Thyroid gland (tissue), 4 donors: Measurements from ENCODE around the gene RBBP4. TPM values are rescaled to one million over a fixed set of nuclear protein-coding genes. Genes with fewer than 3 reads are reported as not detected.
A peak's percentile ranks its signal among the peaks of the same experiment; 100 is the strongest.

Source experiments
- DNase-seq, 2 donors: peaks; one replicate each; pipeline ENCODE4 v3.0.0-alpha.2; 2019
- H3K27ac ChIP-seq, 3 donors: fragments of 200-600 bp; sonication (generic); 1 replicate in 2 of 3; 2 replicates in 1 of 3; pipeline ENCODE4 v1.5.1; 2016 to 2019; ENCODE audit warnings: mild to moderate bottlenecking in 1 of 3, moderate library complexity in 1 of 3
- H3K27me3 ChIP-seq: fragments of 200-600 bp; sonication (generic); one replicate; pipeline ENCODE4 v1.5.1; 2019
- H3K36me3 ChIP-seq, 2 donors: fragments of 200-600 bp; sonication (generic); one replicate each; pipeline ENCODE4 v1.5.1; 2016 to 2019
- H3K4me1 ChIP-seq, 2 donors: fragments of 200-600 bp; sonication (generic); one replicate each; pipeline ENCODE4 v1.5.1; 2017 to 2019
- H3K4me3 ChIP-seq, 3 donors: fragments of 200-600 bp; sonication (generic); replicated peaks in 1 of 3; 1 replicate in 2 of 3; 2 replicates in 1 of 3; pipeline ENCODE4 v1.5.1; 2016; ENCODE audit warnings: mild to moderate bottlenecking in 1 of 3
- H3K9me3 ChIP-seq: fragments of 200-600 bp; sonication (generic); one replicate; pipeline ENCODE4 v1.5.1; 2017
- CTCF ChIP-seq, 6 experiments: fragments of 200-600 bp in 3 of 6; fragments of 450-650 bp in 3 of 6; sonication (generic) in 3 of 6; IDR thresholded peaks; one replicate each; pipeline ENCODE4 v1.5.1; 2016 to 2019; ENCODE audit warnings: antibody characterized with exemption in 6 of 6, mild to moderate bottlenecking in 2 of 6, inconsistent platforms in 1 of 6, moderate library complexity in 1 of 6
- POLR2A ChIP-seq, 2 donors: fragments of 450-650 bp; IDR thresholded peaks; one replicate each; pipeline ENCODE4 v1.6.1; 2017; ENCODE audit warnings: antibody characterized with exemption in 2 of 2, mild to moderate bottlenecking in 2 of 2, moderate library complexity in 1 of 2
- WGBS, 2 donors: methylation state at CpG; one replicate each; pipeline ENCODE4 v1.1.5; 2017; 5-methylcytosine and 5-hydroxymethylcytosine counted together
- intact Hi-C: fragments of 100-400 bp; cut with DNase I; formaldehyde crosslinking; loops from one replicate; pipeline ENCODE4 v1.15.1; 2023
- total RNA-seq, 4 donors: library from RNA; depleted of rRNA; stranded (reverse); fragments of >200 nt; gene quantifications; one replicate each; pipeline ENCODE4 v1.2.3, GENCODE V29; 2016

Gene RBBP4
- total RNA-seq, 4 donors from 2014 or later = 100 to 172 (median 138) TPM

- 94 to 100% methylated on average over 3 to 4 of the region's 4 CpGs for whole genome bisulfite sequencing, 2 donors
- H3K27ac ChIP-seq = peak overlapping the region; percentile 68 to 84 (median 81)
Measured at GRCh38 chr1:32715901-32716311, 64.9 kb downstream of the RBBP4 start.

GRCh38 chr1:32716312-32717148 lies 65.5 kb downstream of the RBBP4 start:
- no peaks in the 10 kb centered on the region for H3K27me3 ChIP-seq
- no peak overlapping the region for H3K4me3 ChIP-seq
- H3K4me1 ChIP-seq = peaks cover 10 to 22% of the 10 kb centered on the region in 2 donors
- intact Hi-C loops = no loop called here
- no peaks in the 10 kb centered on the region for H3K36me3 ChIP-seq
- TF ChIP-seq CTCF (IDR thresholded peaks at IDR 0.05) (peak in 1 of 6 experiments; percentile 9), POLR2A (IDR thresholded peaks at IDR 0.05) (peak in 1 of 2 donors; percentile 77)
- WGBS, 2 donors = 22 to 57% methylated on average over 3 to 9 of the region's 9 CpGs
- peak overlapping the region; percentile 68 to 84 (median 81) for H3K27ac ChIP-seq
- DNase-seq = peak; percentile 100
- no peaks in the 10 kb centered on the region for H3K9me3 ChIP-seq

More at GRCh38 chr1:32715901-32716311, 64.9 kb downstream of the RBBP4 start:
- Histone ChIP-seq H3K4me3 (no peak overlapping the region), H3K27me3 (no peaks in the 10 kb centered on the region), H3K36me3 (no peaks in the 10 kb centered on the region), H3K4me1 (peaks cover 10 to 22% of the 10 kb centered on the region in 2 donors), H3K9me3 (no peaks in the 10 kb centered on the region)
- no peak for DNase-seq
- no peak for TF ChIP-seq CTCF (IDR thresholded peaks at IDR 0.05)
- TF ChIP-seq POLR2A (IDR thresholded peaks at IDR 0.05) = no peak
- intact Hi-C loops = no loop called here

- intact Hi-C loops = no loop called here
- no peaks in the 10 kb centered on the region for H3K36me3 ChIP-seq
- H3K4me1 ChIP-seq = peaks cover 10 to 15% of the 10 kb centered on the region in 2 donors
- TF ChIP-seq CTCF (IDR thresholded peaks at IDR 0.05) (no peak), POLR2A (IDR thresholded peaks at IDR 0.05) (no peak)
- 90 to 95% methylated on average over 4 of the region's 4 CpGs for WGBS, 2 donors
- no peak overlapping the region for H3K4me3 ChIP-seq
- no peaks in the 10 kb centered on the region for H3K27me3 ChIP-seq
- no peak for DNase-seq
- H3K9me3 ChIP-seq = no peaks in the 10 kb centered on the region
- H3K27ac ChIP-seq = peak overlapping the region in 2 of 3 donors; percentile 79 to 84
Measured at GRCh38 chr1:32717503-32717902, 66.5 kb downstream of the RBBP4 start.

GRCh38 chr1:32718036-32718435 lies 67.0 kb downstream of the RBBP4 start:
- intact Hi-C loops = no loop called here
- DNase-seq = no peak
- Histone ChIP-seq H3K9me3 (no peaks in the 10 kb centered on the region), H3K36me3 (no peaks in the 10 kb centered on the region), H3K4me3 (no peak overlapping the region), H3K27ac (no peak overlapping the region), H3K4me1 (peaks cover 10 to 15% of the 10 kb centered on the region in 2 donors), H3K27me3 (no peaks in the 10 kb centered on the region)
- WGBS, 2 donors = 75 to 77% methylated on average over 2 of the region's 2 CpGs
- TF ChIP-seq CTCF (IDR thresholded peaks at IDR 0.05) = no peak
- TF ChIP-seq POLR2A (IDR thresholded peaks at IDR 0.05) = no peak

- no peak for DNase-seq
- TF ChIP-seq CTCF (IDR thresholded peaks at IDR 0.05) (no peak), POLR2A (IDR thresholded peaks at IDR 0.05) (no peak)
- Histone ChIP-seq H3K27ac (no peak overlapping the region), H3K4me3 (no peak overlapping the region), H3K36me3 (no peaks in the 10 kb centered on the region), H3K4me1 (peaks cover 10 to 15% of the 10 kb centered on the region in 2 donors), H3K27me3 (no peaks in the 10 kb centered on the region), H3K9me3 (no peaks in the 10 kb centered on the region)
- 100% methylated on average over 1 of the region's 1 CpG for WGBS, 2 donors
- intact Hi-C loops = no loop called here
Measured at GRCh38 chr1:32718527-32718926, 67.5 kb downstream of the RBBP4 start.
